ENCODE measurements around the gene FKRP.

The FKRP gene

GRCh38 chr19:46783670-46784069 is 37.8 kb downstream of the FKRP start:
- TF ChIP-seq SIN3A (IDR thresholded peaks at IDR 0.05; ENCODE audit: borderline replicate concordance, insufficient read depth, low read length) (no peak), REST (IDR thresholded peaks at IDR 0.05; ENCODE audit: insufficient read depth in 1 of 2, low read depth in 2 of 2, low read length in 2 of 2) (no peak), POLR2AphosphoS5 (IDR thresholded peaks at IDR 0.05; ENCODE audit: low read depth, low read length) (no peak; the same call in 1 of the 2 replicates), TAF1 (IDR thresholded peaks at IDR 0.05; ENCODE audit: borderline replicate concordance, insufficient read depth, low read length) (no peak), FOXP2 (optimal IDR thresholded peaks at IDR 0.05; ENCODE audit: borderline replicate concordance, extremely low read depth, extremely low read length, insufficient read depth) (no peak)

GRCh38 chr19:46784262-46785053 is 38.6 kb downstream of the FKRP start:
- peak; percentile 38; the same call in 1 of the 2 replicates for TF ChIP-seq TAF1 (IDR thresholded peaks at IDR 0.05; ENCODE audit: borderline replicate concordance, insufficient read depth, low read length)
- peak; percentile 86; the same call in 1 of the 2 replicates for TF ChIP-seq SIN3A (IDR thresholded peaks at IDR 0.05; ENCODE audit: borderline replicate concordance, insufficient read depth, low read length)
- peak; percentile 84; the same call in 1 of the 2 replicates for TF ChIP-seq POLR2AphosphoS5 (IDR thresholded peaks at IDR 0.05; ENCODE audit: low read depth, low read length)
- 0 out of 4 replicates have a peak, but pooled peaks of 1 of the 2 experiments have one; percentile 35 for TF ChIP-seq REST (IDR thresholded peaks at IDR 0.05; ENCODE audit: insufficient read depth in 1 of 2, low read depth in 2 of 2, low read length in 2 of 2)
- TF ChIP-seq FOXP2 (optimal IDR thresholded peaks at IDR 0.05; ENCODE audit: borderline replicate concordance, extremely low read depth, extremely low read length, insufficient read depth) = peak; percentile 95

GRCh38 chr19:46785054-46785979 is 39.5 kb downstream of the FKRP start:
- TF ChIP-seq SIN3A (IDR thresholded peaks at IDR 0.05; ENCODE audit: borderline replicate concordance, insufficient read depth, low read length) (no peak; the same call in 1 of the 2 replicates), FOXP2 (optimal IDR thresholded peaks at IDR 0.05; ENCODE audit: borderline replicate concordance, extremely low read depth, extremely low read length, insufficient read depth) (no peak), POLR2AphosphoS5 (IDR thresholded peaks at IDR 0.05; ENCODE audit: low read depth, low read length) (no peak), REST (IDR thresholded peaks at IDR 0.05; ENCODE audit: insufficient read depth in 1 of 2, low read depth in 2 of 2, low read length in 2 of 2) (no peak), TAF1 (IDR thresholded peaks at IDR 0.05; ENCODE audit: borderline replicate concordance, insufficient read depth, low read length) (no peak)

- TF ChIP-seq POLR2AphosphoS5 (IDR thresholded peaks at IDR 0.05; ENCODE audit: low read depth, low read length) (no peak), SIN3A (IDR thresholded peaks at IDR 0.05; ENCODE audit: borderline replicate concordance, insufficient read depth, low read length) (no peak)
Measured at GRCh38 chr19:46785980-46786235, 40.1 kb downstream of the FKRP start.

GRCh38 chr19:46786236-46787039 is 40.6 kb downstream of the FKRP start:
- TF ChIP-seq SIN3A (IDR thresholded peaks at IDR 0.05; ENCODE audit: borderline replicate concordance, insufficient read depth, low read length) = peak; percentile 98; the same call in 1 of the 2 replicates
- TF ChIP-seq TAF1 (IDR thresholded peaks at IDR 0.05; ENCODE audit: borderline replicate concordance, insufficient read depth, low read length) = 0 out of 2 replicates have a peak, but pooled peaks have one; percentile 61
- TF ChIP-seq FOXP2 (optimal IDR thresholded peaks at IDR 0.05; ENCODE audit: borderline replicate concordance, extremely low read depth, extremely low read length, insufficient read depth) = peak; percentile 65
- TF ChIP-seq REST (IDR thresholded peaks at IDR 0.05; ENCODE audit: insufficient read depth in 1 of 2, low read depth in 2 of 2, low read length in 2 of 2) = no peak
- TF ChIP-seq POLR2AphosphoS5 (IDR thresholded peaks at IDR 0.05; ENCODE audit: low read depth, low read length) = no peak; the same call in 1 of the 2 replicates

All from PFSK-1 (cell line).